NB4 (cell line): ENCODE measurements around the gene ORMDL3.
A peak's percentile ranks its signal among the peaks of the same experiment; 100 is the strongest.
"Not testable (repeated sequence)": the region's sequence is repeated elsewhere in the genome, so short reads cannot be mapped to it uniquely, and the experiment has no call there.

Experiments
- DNase-seq: peaks from one replicate; pipeline ENCODE4 v3.0.0; 2010; ENCODE audit warnings: low read depth
- H3K4me3 ChIP-seq: one replicate; pipeline ENCODE4 v1.5.1; 2011; ENCODE audit warnings: mild to moderate bottlenecking, low read depth, low read length, moderate library complexity
- CTCF ChIP-seq: IDR thresholded peaks from one replicate; pipeline ENCODE4 v1.5.1; 2012; ENCODE audit warnings: low read depth, low read length
- MYC ChIP-seq: IDR thresholded peaks from 2 replicates; pipeline ENCODE4 v1.6.1; 2011; ENCODE audit warnings: low read depth, low read length
- POLR2A ChIP-seq: IDR thresholded peaks from 2 replicates; pipeline ENCODE4 v1.6.1; 2011; ENCODE audit warnings: mild to moderate bottlenecking; ENCODE audit not compliant: insufficient read length; ENCODE audit errors: extremely low read depth
- TF ChIP-seq, protein P1 (sequence below): IDR thresholded peaks from 2 replicates; pipeline ENCODE4 v1.6.1; 2011; ENCODE audit warnings: low read depth, low read length

Gene ORMDL3

DNA sequence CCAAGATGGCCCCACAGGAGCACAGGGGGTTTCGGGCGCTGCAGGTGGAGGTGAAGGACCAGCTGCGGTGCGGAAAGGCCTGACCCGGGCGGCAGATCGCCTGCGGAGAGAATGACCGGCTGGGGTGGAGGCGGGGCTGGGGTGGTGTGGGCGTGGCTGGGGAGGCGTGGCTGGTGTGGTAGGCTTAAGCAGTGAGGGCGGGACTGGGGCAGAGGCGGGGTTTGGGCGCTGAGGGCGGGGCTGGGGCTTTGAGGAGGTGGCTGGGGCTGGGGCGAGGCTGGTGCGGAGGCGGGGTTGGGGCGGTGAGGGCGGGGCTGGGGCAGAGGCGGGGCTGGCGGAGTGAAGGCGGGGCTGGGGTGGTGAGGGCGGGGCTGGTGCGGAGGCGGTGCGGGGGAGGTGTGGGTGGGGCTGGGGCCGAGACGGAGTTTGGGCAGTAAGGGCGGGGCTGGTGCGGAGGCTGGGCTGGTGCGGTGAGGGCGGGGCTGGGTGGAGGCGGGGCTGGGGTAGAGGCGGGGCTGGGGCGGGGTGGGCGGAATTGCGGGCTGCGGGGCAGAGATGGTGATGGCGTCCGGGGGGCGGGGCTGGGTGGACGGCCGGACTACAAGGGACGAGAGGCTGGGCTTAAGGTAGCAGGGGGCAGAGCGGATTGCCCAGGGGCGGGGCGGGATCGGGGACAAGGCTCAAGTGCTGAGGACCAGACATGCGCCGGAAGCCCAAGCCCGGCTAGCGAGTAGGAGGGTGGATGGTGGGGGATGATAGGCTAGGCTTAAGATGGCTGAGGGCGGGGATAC lies 25.5 kb upstream of the ORMDL3 start:
- peak overlapping the region; percentile 42 for H3K4me3 ChIP-seq
- peak; percentile 97 for DNase-seq
- TF ChIP-seq, protein P1, sequence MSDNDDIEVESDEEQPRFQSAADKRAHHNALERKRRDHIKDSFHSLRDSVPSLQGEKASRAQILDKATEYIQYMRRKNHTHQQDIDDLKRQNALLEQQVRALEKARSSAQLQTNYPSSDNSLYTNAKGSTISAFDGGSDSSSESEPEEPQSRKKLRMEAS: peak; percentile 34; the same call in 1 of the 2 replicates
- TF ChIP-seq POLR2A: peak; percentile 35
- TF ChIP-seq CTCF: no peak
- no peak for TF ChIP-seq MYC

DNA sequence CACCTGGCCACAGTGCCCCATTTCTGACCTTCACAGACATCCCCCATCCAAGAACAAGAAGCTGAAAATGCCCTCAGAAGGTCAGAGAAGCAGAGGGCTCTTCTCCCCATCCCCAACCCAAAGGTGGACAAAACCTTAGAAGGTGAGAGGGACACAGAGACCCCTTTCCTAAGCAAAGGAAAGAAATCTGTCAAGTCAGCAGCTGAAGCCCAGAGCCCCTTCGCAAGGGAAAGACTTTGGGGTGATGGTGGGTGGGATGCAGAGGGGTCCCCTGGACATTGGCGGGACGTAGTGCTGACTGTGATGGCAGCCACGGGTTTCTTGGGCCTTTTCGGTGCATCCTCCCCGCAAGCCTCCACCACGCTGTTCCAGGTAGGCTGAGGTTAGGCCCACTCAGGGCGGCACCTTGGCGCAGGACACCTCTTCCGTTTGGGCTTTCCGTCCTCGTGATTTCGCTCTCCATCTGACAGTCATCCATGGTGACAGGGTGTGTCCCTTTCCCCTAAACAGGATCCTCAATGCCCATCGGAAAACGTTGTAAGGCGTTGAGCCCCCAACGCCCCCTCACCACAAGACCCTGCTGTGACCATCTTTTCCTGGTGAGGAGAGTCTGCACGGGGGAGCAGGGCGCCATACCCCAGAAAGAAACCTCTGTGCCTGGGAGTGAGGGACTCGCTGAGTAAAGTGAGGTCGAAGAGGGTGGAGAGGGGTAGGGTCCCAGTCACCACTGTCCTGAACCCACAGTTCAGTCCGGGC lies 24.7 kb upstream of the ORMDL3 start:
- TF ChIP-seq MYC (no peak), POLR2A (no peak), CTCF (no peak)
- TF ChIP-seq, protein P1: no peak
- DNase-seq: no peak
- H3K4me3 ChIP-seq: peak overlapping the region; percentile 42

- DNase-seq: peak; percentile 46
- H3K4me3 ChIP-seq: no peak overlapping the region
- TF ChIP-seq, protein P1: no peak
- no peak for TF ChIP-seq POLR2A
- TF ChIP-seq CTCF: no peak
- no peak for TF ChIP-seq MYC
Measured at GRCh38 chr17:39950871-39951348, 23.5 kb upstream of the ORMDL3 start.

GRCh38 chr17:39949028-39949427 lies 21.6 kb upstream of the ORMDL3 start:
- no peak overlapping the region for H3K4me3 ChIP-seq
- TF ChIP-seq POLR2A (no peak), MYC (no peak)
- TF ChIP-seq, protein P1: no peak
- DNase-seq: no peak

DNA sequence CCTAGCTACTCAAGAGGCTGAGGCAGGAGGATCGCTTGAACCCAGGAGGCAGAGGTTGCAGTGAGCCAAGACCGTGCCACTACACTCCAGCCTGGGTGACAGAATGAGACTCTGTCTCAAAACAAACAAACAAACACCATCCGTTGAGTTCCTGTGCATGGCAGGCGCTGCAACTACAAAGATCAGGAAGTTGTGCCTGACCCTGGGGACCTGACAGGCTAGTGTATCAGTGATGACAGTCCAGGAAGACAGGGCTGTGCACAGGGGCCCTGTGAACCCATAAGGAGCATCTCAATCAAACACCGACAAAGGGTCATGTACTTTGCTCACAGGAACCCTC lies 21.1 kb upstream of the ORMDL3 start:
- not testable (repeated sequence) for H3K4me3 ChIP-seq
- peak; percentile 17 for TF ChIP-seq POLR2A
- DNase-seq: peak; percentile 80

DNA sequence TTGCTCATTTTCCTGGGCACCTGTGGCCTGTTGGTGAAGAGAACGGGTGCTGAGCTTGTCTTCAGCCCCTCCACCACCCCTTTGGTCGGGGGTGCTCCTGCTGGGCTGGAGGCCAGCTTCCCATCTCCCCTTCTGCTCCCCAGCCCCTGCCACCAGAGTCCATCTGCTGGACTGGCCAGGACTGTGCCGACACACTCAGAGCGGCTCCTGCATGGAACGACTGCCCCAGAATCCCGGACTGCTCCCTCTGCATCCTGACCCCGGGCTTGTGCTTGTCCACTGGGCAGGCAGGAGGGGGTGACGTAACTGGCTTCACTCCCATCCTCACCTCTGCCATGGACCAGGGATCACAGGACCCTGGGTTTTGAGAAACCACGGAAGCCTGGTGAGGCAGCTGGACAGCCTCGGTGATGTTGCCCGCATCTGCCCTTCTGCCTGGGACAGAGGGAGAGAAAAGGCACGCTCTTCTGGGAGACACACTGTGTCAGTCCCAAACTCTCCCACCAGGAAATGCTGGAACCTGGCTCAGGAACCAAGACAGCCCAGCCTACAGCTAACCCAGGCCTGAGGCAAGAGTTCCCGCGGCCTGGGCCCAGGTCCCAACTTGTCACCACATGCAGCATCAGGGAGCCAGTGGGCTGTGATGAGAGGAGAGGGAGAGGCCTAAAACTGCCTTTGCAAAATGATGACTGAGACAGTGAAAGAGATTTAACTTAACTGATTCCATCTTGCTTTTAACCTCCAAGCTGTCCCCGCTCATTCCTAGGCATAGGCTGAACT lies 19.3 kb upstream of the ORMDL3 start:
- TF ChIP-seq, protein P1: no peak
- no peak for TF ChIP-seq POLR2A
- TF ChIP-seq MYC: no peak
- no peak for TF ChIP-seq CTCF
- DNase-seq: no peak
- H3K4me3 ChIP-seq: no peak overlapping the region
